Transverse colon (tissue), 4 donors: ENCODE data around the gene TENM4.

Experiments
- EP300 ChIP-seq: sonication (generic); formaldehyde crosslinking; IDR thresholded peaks from one replicate; pipeline ENCODE4 v1.6.1; 2017; ENCODE audit warnings: antibody characterized with exemption, low read depth
- POLR2A ChIP-seq: fragments of 450-650 bp; IDR thresholded peaks from one replicate; pipeline ENCODE4 v1.6.1; 2016; ENCODE audit warnings: antibody characterized with exemption, mild to moderate bottlenecking, moderate library complexity
- POLR2AphosphoS5 ChIP-seq, 3 donors: sonication (generic); formaldehyde crosslinking; IDR thresholded peaks; one replicate each; pipeline ENCODE4 v1.6.1; 2016; ENCODE audit warnings: antibody characterized with exemption in 3 of 3
- TF ChIP-seq, protein P1 (sequence below), 5 experiments: fragments of 200-600 bp in 3 of 5; fragments of 450-650 bp in 2 of 5; sonication (generic) in 3 of 5; IDR thresholded peaks; 1 replicate in 2 of 5; 2 replicates in 3 of 5; pipeline ENCODE4 v1.5.1; 2016 to 2017; ENCODE audit warnings: antibody characterized with exemption in 5 of 5, inconsistent platforms in 3 of 5, mild to moderate bottlenecking in 2 of 5, moderate library complexity in 1 of 5

DNA sequence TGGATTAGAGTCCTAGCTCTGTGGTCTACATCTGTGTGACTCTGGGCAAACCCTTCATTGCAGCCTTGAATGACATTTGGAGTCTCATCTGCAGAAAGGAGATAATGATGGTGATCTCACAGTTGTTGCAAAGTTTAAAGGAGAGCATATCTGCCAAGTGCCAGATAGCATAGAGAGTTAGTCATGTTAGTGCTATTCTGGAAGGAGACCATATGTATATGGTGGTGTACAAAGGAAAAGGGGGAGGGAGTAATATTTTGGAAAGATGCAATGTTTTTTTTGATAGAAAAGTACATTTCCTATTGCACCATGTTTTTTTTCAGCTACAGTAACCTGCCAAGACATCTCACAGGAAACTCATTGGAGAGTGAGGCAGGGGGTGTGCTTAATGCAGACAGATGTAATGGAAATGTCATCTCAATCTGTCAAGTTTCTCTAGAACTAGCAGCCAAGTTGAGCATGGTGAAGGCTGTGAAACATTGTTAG is 774.1 kb downstream of the TENM4 start:
- TF ChIP-seq, protein P1, sequence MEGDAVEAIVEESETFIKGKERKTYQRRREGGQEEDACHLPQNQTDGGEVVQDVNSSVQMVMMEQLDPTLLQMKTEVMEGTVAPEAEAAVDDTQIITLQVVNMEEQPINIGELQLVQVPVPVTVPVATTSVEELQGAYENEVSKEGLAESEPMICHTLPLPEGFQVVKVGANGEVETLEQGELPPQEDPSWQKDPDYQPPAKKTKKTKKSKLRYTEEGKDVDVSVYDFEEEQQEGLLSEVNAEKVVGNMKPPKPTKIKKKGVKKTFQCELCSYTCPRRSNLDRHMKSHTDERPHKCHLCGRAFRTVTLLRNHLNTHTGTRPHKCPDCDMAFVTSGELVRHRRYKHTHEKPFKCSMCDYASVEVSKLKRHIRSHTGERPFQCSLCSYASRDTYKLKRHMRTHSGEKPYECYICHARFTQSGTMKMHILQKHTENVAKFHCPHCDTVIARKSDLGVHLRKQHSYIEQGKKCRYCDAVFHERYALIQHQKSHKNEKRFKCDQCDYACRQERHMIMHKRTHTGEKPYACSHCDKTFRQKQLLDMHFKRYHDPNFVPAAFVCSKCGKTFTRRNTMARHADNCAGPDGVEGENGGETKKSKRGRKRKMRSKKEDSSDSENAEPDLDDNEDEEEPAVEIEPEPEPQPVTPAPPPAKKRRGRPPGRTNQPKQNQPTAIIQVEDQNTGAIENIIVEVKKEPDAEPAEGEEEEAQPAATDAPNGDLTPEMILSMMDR (IDR thresholded peaks at IDR 0.05) = no peak
- TF ChIP-seq POLR2A = no peak
- no peak for TF ChIP-seq EP300
- TF ChIP-seq POLR2AphosphoS5 (IDR thresholded peaks at IDR 0.05) = no peak
